Measurements from ENCODE around the gene LAMA2.

Gene LAMA2

DNA sequence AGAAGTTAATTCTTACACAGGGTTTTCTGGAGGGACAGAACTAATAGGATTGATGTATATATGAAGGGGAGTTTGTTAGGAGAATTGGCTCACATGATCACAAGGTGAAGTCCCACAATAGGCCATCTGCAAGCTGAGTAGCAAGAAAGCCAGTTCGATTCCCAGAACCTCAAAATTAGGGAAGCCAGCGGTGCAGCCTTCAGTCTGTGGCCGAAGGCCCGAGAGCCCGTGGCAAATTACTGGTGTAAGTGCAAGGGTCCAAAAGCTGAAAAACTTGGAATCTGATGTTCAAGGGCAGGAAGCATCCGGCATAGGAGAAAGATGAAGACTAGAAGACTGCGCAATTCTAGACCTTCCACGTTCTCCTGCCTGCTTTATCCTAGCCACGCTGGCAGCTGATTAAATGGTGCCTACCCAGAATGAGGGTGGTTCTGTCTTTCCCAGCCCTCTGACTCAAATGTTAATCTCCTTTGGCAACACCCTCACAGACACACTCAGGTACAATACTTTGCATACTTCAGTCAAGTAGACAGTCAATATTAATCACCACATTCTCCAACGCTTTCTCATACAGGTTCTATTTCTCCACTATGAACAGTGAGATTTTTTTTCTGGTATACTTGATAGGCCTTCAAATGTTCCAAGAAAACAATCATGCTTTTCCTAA lies 357.0 kb downstream of the LAMA2 start:
- Histone ChIP-seq H3K4me1 (ENCODE audit: control extremely low read depth in 1 of 4, control insufficient read depth in 4 of 4, insufficient read depth in 4 of 4, low read length in 3 of 4) (no peaks in the 10 kb centered on the region), H3K9me3 (ENCODE audit: control extremely low read depth in 1 of 5, control insufficient read depth in 4 of 5, insufficient read depth in 2 of 5, low read depth in 1 of 5, low read length in 4 of 5) (no peaks in the 10 kb centered on the region), H3K36me3 (ENCODE audit: control insufficient read depth in 4 of 4, insufficient read depth in 4 of 4, low read length in 3 of 4) (no peaks in the 10 kb centered on the region), H3K27me3 (replicated peaks in 2 of 5; ENCODE audit: control insufficient read depth in 4 of 5, insufficient read depth in 5 of 5, low read length in 4 of 5) (peaks cover 0 to 3% (median 2%) of the 10 kb centered on the region in 5 experiments), H3K27ac (ENCODE audit: insufficient read depth in 1 of 2, low read depth in 1 of 2, low read length in 2 of 2, poor library complexity in 1 of 2, severe bottlenecking in 2 of 2) (no peak overlapping the region), H3K4me3 (ENCODE audit: control insufficient read depth in 1 of 7, extremely low read depth in 1 of 7, insufficient read depth in 4 of 7, low read depth in 2 of 7, low read length in 6 of 7) (no peak overlapping the region)
- 97% methylated on average over 9 of the region's 10 CpGs for WGBS (ENCODE audit: insufficient coverage)
- CTCF ChIA-PET = no interaction called here
- POLR2A ChIA-PET = no interaction called here
- DNase-seq = no peak

DNA sequence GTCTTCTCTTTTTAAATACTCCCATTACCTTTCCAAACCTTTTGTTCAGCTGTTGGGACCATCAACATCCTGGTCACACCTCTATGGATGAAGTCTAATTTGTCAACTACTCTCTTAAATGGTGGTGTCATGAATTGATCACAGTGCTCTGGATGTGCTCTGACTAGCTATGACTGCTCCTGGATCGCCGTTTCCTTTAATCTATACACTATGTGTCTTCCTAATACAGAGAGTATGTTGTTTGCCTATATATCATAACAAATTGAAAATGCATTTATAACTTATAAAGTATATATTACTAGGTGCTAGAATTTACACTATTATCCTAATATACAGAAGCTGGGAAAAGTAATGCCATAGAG lies 357.5 kb downstream of the LAMA2 start:
- Histone ChIP-seq H3K27ac (ENCODE audit: insufficient read depth in 1 of 2, low read depth in 1 of 2, low read length in 2 of 2, poor library complexity in 1 of 2, severe bottlenecking in 2 of 2) (no peak overlapping the region), H3K4me1 (ENCODE audit: control extremely low read depth in 1 of 4, control insufficient read depth in 4 of 4, insufficient read depth in 4 of 4, low read length in 3 of 4) (no peaks in the 10 kb centered on the region), H3K36me3 (ENCODE audit: control insufficient read depth in 4 of 4, insufficient read depth in 4 of 4, low read length in 3 of 4) (no peaks in the 10 kb centered on the region), H3K4me3 (ENCODE audit: control insufficient read depth in 1 of 7, extremely low read depth in 1 of 7, insufficient read depth in 4 of 7, low read depth in 2 of 7, low read length in 6 of 7) (no peak overlapping the region), H3K9me3 (ENCODE audit: control extremely low read depth in 1 of 5, control insufficient read depth in 4 of 5, insufficient read depth in 2 of 5, low read depth in 1 of 5, low read length in 4 of 5) (no peaks in the 10 kb centered on the region), H3K27me3 (replicated peaks in 2 of 5; ENCODE audit: control insufficient read depth in 4 of 5, insufficient read depth in 5 of 5, low read length in 4 of 5) (peaks cover 0 to 3% (median 2%) of the 10 kb centered on the region in 5 experiments)
- DNase-seq = no peak
- ChIA-PET POLR2A (no interaction called here), CTCF (no interaction called here)
- no CpG with 5 or more reads among the region's 2 CpGs for WGBS (ENCODE audit: insufficient coverage)

DNA sequence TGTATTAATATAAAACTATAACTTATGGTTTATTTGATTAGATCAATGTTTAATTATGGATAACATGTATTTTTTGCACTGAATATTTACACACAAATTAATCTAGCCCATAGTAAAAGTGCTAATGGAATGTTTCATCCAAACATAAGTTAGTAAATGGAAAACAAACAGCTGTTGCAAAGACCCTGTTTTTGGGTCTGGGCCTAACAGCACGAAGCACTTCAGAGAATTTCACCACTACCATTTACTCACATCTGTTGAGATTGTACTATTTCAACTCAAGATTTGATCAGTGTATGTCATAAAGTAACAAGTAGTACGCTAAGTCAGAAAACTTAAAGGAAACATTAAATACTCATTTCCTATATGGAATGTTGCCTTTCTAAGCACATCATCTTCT lies 359.6 kb downstream of the LAMA2 start:
- Histone ChIP-seq H3K9me3 (ENCODE audit: control extremely low read depth in 1 of 5, control insufficient read depth in 4 of 5, insufficient read depth in 2 of 5, low read depth in 1 of 5, low read length in 4 of 5) (no peaks in the 10 kb centered on the region), H3K36me3 (ENCODE audit: control insufficient read depth in 4 of 4, insufficient read depth in 4 of 4, low read length in 3 of 4) (no peaks in the 10 kb centered on the region), H3K27me3 (replicated peaks in 2 of 5; ENCODE audit: control insufficient read depth in 4 of 5, insufficient read depth in 5 of 5, low read length in 4 of 5) (peaks cover 0 to 3% (median 2%) of the 10 kb centered on the region in 5 experiments), H3K4me1 (ENCODE audit: control extremely low read depth in 1 of 4, control insufficient read depth in 4 of 4, insufficient read depth in 4 of 4, low read length in 3 of 4) (no peaks in the 10 kb centered on the region), H3K27ac (ENCODE audit: insufficient read depth in 1 of 2, low read depth in 1 of 2, low read length in 2 of 2, poor library complexity in 1 of 2, severe bottlenecking in 2 of 2) (no peak overlapping the region), H3K4me3 (ENCODE audit: control insufficient read depth in 1 of 7, extremely low read depth in 1 of 7, insufficient read depth in 4 of 7, low read depth in 2 of 7, low read length in 6 of 7) (no peak overlapping the region)
- no CpG with 5 or more reads among the region's 2 CpGs for WGBS (ENCODE audit: insufficient coverage)
- no peak for DNase-seq
- ChIA-PET POLR2A (no interaction called here), CTCF (no interaction called here)

DNA sequence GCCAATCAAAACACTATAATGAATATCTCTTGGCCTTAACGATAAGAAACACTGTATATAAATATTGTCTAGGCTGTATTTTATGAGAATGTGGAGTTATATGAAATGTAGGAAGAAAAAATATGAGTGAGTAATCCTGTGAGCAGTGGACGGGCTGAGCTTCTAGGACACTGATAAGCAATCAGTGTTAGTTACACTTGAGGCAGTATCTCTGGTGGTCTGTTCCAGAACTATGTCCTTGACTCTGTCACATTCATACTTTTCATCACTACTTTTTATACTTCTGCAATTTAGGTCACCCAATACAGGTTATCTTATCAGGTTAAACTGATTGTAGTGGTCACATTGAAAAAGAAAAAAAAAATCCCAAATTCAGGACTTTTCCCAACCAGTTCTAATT lies 360.4 kb downstream of the LAMA2 start:
- H3K4me3 ChIP-seq (ENCODE audit: control insufficient read depth in 1 of 7, extremely low read depth in 1 of 7, insufficient read depth in 4 of 7, low read depth in 2 of 7, low read length in 6 of 7) = no peak overlapping the region
- WGBS (ENCODE audit: insufficient coverage) = no CpG with 5 or more reads among the region's 2 CpGs
- no peak for DNase-seq
- H3K9me3 ChIP-seq (ENCODE audit: control extremely low read depth in 1 of 5, control insufficient read depth in 4 of 5, insufficient read depth in 2 of 5, low read depth in 1 of 5, low read length in 4 of 5) = no peaks in the 10 kb centered on the region
- CTCF ChIA-PET = interaction anchor here (1.4 kb wide), 1 partner anchor 10 kb away, joined by 6 read pairs; no protein-coding TSS in a partner anchor
- POLR2A ChIA-PET = no interaction called here
- H3K36me3 ChIP-seq (ENCODE audit: control insufficient read depth in 4 of 4, insufficient read depth in 4 of 4, low read length in 3 of 4) = no peaks in the 10 kb centered on the region
- H3K4me1 ChIP-seq (ENCODE audit: control extremely low read depth in 1 of 4, control insufficient read depth in 4 of 4, insufficient read depth in 4 of 4, low read length in 3 of 4) = no peaks in the 10 kb centered on the region
- peaks cover 0 to 4% (median 2%) of the 10 kb centered on the region in 5 experiments for H3K27me3 ChIP-seq (replicated peaks in 2 of 5; ENCODE audit: control insufficient read depth in 4 of 5, insufficient read depth in 5 of 5, low read length in 4 of 5)
- no peak overlapping the region for H3K27ac ChIP-seq (ENCODE audit: insufficient read depth in 1 of 2, low read depth in 1 of 2, low read length in 2 of 2, poor library complexity in 1 of 2, severe bottlenecking in 2 of 2)

DNA sequence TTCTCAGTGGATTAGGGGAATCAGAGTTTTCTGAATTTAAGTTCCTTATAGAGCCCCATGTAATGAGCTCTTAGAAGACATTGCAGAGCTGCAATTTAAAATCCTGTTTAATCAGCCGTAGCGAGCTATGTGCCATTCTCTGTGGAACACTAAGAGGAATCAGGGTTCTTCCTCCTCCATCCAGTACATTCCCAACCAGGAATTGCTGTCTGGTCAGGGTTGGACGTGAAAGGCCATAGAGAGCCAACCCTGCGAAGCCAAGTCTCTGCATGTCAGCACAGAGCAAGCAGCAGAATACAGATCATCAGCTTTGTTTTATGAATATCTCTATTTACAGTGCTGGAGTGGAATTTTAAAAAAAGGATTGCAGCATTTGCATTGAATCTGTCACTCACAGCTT lies 366.0 kb downstream of the LAMA2 start:
- Histone ChIP-seq H3K27ac (ENCODE audit: insufficient read depth in 1 of 2, low read depth in 1 of 2, low read length in 2 of 2, poor library complexity in 1 of 2, severe bottlenecking in 2 of 2) (no peak overlapping the region), H3K9me3 (ENCODE audit: control extremely low read depth in 1 of 5, control insufficient read depth in 4 of 5, insufficient read depth in 2 of 5, low read depth in 1 of 5, low read length in 4 of 5) (no peaks in the 10 kb centered on the region), H3K27me3 (replicated peaks in 2 of 5; ENCODE audit: control insufficient read depth in 4 of 5, insufficient read depth in 5 of 5, low read length in 4 of 5) (peaks cover 0 to 25% (median 6%) of the 10 kb centered on the region in 5 experiments), H3K4me1 (ENCODE audit: control extremely low read depth in 1 of 4, control insufficient read depth in 4 of 4, insufficient read depth in 4 of 4, low read length in 3 of 4) (no peaks in the 10 kb centered on the region), H3K4me3 (ENCODE audit: control insufficient read depth in 1 of 7, extremely low read depth in 1 of 7, insufficient read depth in 4 of 7, low read depth in 2 of 7, low read length in 6 of 7) (no peak overlapping the region), H3K36me3 (ENCODE audit: control insufficient read depth in 4 of 4, insufficient read depth in 4 of 4, low read length in 3 of 4) (no peaks in the 10 kb centered on the region)
- CTCF ChIA-PET = no interaction called here
- 94% methylated on average over 2 of the region's 4 CpGs for WGBS (ENCODE audit: insufficient coverage)
- DNase-seq = no peak
- POLR2A ChIA-PET = no interaction called here

DNA sequence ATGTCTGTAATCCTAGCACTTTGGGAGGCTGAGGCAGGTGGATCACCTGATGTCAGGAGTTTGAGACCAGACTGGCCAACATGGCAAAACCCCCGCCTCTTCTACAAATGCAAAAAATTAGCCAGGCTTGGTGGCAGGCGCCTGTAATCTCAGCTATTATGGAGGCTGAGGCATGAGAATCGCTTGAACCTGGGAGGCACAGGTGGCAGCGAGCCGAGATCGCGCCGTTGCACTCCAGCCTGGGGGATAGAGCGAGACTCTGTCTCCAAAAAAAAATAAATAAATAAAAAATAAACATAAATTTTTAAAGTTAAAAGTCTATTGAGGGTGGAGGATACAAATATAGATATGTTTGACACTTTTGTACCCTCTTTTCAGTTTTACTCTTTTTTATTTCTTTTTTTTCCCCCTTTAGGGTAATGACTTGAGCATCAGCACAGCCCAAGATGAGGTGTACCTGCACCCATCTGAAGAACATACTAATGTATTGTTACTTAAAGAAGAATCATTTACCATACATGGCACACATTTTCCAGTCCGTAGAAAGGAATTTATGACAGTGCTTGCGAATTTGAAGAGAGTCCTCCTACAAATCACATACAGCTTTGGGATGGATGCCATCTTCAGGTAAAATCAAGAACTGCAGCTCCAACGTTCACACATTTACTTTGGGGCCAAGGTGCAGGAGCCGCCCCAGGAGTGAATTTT lies 368.9 kb downstream of the LAMA2 start:
- Histone ChIP-seq H3K4me1 (ENCODE audit: control extremely low read depth in 1 of 4, control insufficient read depth in 4 of 4, insufficient read depth in 4 of 4, low read length in 3 of 4) (no peaks in the 10 kb centered on the region), H3K36me3 (ENCODE audit: control insufficient read depth in 4 of 4, insufficient read depth in 4 of 4, low read length in 3 of 4) (no peaks in the 10 kb centered on the region), H3K4me3 (ENCODE audit: control insufficient read depth in 1 of 7, extremely low read depth in 1 of 7, insufficient read depth in 4 of 7, low read depth in 2 of 7, low read length in 6 of 7) (no peak overlapping the region), H3K27me3 (replicated peaks in 2 of 5; ENCODE audit: control insufficient read depth in 4 of 5, insufficient read depth in 5 of 5, low read length in 4 of 5) (peaks cover 0 to 25% (median 6%) of the 10 kb centered on the region in 5 experiments), H3K9me3 (ENCODE audit: control extremely low read depth in 1 of 5, control insufficient read depth in 4 of 5, insufficient read depth in 2 of 5, low read depth in 1 of 5, low read length in 4 of 5) (no peaks in the 10 kb centered on the region), H3K27ac (ENCODE audit: insufficient read depth in 1 of 2, low read depth in 1 of 2, low read length in 2 of 2, poor library complexity in 1 of 2, severe bottlenecking in 2 of 2) (no peak overlapping the region)
- peak; percentile 25 to 62 (median 53) for DNase-seq
- 8% methylated on average over 4 of the region's 13 CpGs for WGBS (ENCODE audit: insufficient coverage)
- ChIA-PET POLR2A (no interaction called here), CTCF (interaction anchor here (1.4 kb wide), 1 partner anchor 12 kb away, joined by 4 read pairs; no protein-coding TSS in a partner anchor)

DNA sequence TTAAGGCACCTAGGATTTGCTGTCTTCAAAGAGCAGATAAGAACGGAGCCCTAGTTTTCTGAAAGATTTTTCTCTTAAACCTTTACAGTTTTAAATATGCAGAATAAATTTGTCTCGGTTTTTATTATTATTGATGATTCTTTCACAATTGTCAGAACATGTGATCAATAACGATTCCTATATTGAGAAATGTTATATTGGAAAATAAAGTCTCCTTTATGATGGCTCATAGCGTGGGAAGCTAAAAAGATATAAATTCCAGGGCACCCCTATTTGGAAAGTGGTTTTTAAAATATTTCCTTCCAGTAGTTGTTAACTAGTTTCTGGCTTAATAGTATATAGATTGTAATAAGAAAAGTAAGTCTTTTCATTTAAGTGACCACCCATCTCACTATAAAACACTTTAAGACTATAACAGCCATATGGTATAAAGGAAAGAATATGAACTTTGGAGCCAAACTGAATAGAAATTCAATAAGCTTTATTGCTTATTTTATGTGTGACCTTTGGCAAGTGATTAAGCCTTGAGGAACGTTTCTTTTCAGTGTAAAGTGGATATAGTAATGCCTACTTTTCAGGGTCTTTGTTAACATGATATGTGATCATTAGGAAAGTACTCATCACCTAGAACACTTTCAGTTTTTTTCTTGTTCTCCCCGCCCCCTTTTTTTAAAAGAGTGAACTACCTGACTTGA lies 369.6 kb downstream of the LAMA2 start:
- ChIA-PET POLR2A (no interaction called here), CTCF (interaction anchor here (1.2 to 1.7 kb wide), 3 partner anchors 9 to 1512 kb away, joined by 4 to 6 read pairs (median 4); no protein-coding TSS in a partner anchor)
- no CpG with 5 or more reads among the region's 6 CpGs for WGBS (ENCODE audit: insufficient coverage)
- no peak for DNase-seq
- H3K36me3 ChIP-seq (ENCODE audit: control insufficient read depth in 4 of 4, insufficient read depth in 4 of 4, low read length in 3 of 4) = no peaks in the 10 kb centered on the region
- H3K4me1 ChIP-seq (ENCODE audit: control extremely low read depth in 1 of 4, control insufficient read depth in 4 of 4, insufficient read depth in 4 of 4, low read length in 3 of 4) = no peaks in the 10 kb centered on the region
- no peak overlapping the region for H3K27ac ChIP-seq (ENCODE audit: insufficient read depth in 1 of 2, low read depth in 1 of 2, low read length in 2 of 2, poor library complexity in 1 of 2, severe bottlenecking in 2 of 2)
- no peak overlapping the region for H3K4me3 ChIP-seq (ENCODE audit: control insufficient read depth in 1 of 7, extremely low read depth in 1 of 7, insufficient read depth in 4 of 7, low read depth in 2 of 7, low read length in 6 of 7)
- peaks cover 0 to 25% (median 6%) of the 10 kb centered on the region in 5 experiments for H3K27me3 ChIP-seq (replicated peaks in 2 of 5; ENCODE audit: control insufficient read depth in 4 of 5, insufficient read depth in 5 of 5, low read length in 4 of 5)
- H3K9me3 ChIP-seq (ENCODE audit: control extremely low read depth in 1 of 5, control insufficient read depth in 4 of 5, insufficient read depth in 2 of 5, low read depth in 1 of 5, low read length in 4 of 5) = no peaks in the 10 kb centered on the region

Data from common myeloid progenitor, CD34-positive (primary cell).